Activated CD4-positive, alpha-beta memory T cell treated with anti-CD3 and anti-CD28 coated beads for 36 hours (primary cell): ENCODE measurements around the gene FOXJ3. TPM values are rescaled to one million over a fixed set of nuclear protein-coding genes. Genes with fewer than 3 reads are reported as not detected.

Experiments
- CTCF ChIA-PET: fragments of 350-600 bp; sonication (Branson Sonifier 250); formaldehyde crosslinking; loops from one replicate; lab custom pipeline; 2021; ENCODE audit warnings: antibody characterized with exemption, inconsistent platforms; lab: Charles Lee
- POLR2A ChIA-PET: fragments of 350-600 bp; sonication (Branson Sonifier 250); formaldehyde crosslinking; loops from one replicate; lab custom pipeline; 2021; ENCODE audit warnings: antibody characterized with exemption; lab: Charles Lee
- DNase-seq: peaks from one replicate; pipeline ENCODE4 v3.0.0-alpha.2; 2020
- H3K27ac Mint-ChIP-seq: one replicate; pipeline ENCODE4 v1.8.0; 2021; ENCODE audit warnings: mixed read lengths
- H3K27me3 Mint-ChIP-seq: one replicate; pipeline ENCODE4 v1.8.0; 2021; ENCODE audit warnings: mixed read lengths
- H3K36me3 Mint-ChIP-seq: one replicate; pipeline ENCODE4 v1.8.0; 2021; ENCODE audit warnings: mixed read lengths
- H3K4me1 Mint-ChIP-seq: one replicate; pipeline ENCODE4 v1.8.0; 2021; ENCODE audit warnings: low read depth, mixed read lengths
- H3K4me3 Mint-ChIP-seq: one replicate; pipeline ENCODE4 v1.8.0; 2021; ENCODE audit warnings: mild to moderate bottlenecking, mixed read lengths
- H3K9me3 Mint-ChIP-seq: one replicate; pipeline ENCODE4 v1.8.0; 2021; ENCODE audit warnings: mixed read lengths
- intact Hi-C: fragments of 100-400 bp; cut with micrococcal nuclease; formaldehyde crosslinking; loops from one replicate; pipeline ENCODE4 v1.15.1; 2023
- total RNA-seq, 2 experiments: library from RNA; stranded (reverse); gene quantifications; one replicate each; pipeline ENCODE4 v1.2.3, GENCODE V29; 2021

The FOXJ3 gene
- total RNA-seq, 2 experiments from 2014 or later, result 37.3 to 40.8 TPM

DNA sequence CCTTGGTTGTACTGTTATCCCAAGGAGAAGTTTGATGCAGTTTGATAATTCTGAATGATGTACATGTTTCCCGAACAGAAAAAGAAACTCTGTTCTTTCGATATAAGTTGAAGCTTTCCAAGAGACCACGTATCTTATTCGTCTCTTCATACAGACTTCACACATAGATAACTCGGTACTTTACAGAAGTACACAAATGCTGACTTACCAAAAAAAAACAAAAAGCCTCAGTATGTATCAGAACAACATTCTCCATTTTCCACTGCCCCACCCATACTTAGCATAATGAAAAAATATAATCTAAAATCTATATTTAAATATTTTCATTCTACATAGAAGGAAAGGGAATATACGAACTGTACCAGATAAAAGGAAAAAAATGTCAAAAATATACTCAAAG lies 2.2 kb downstream of the FOXJ3 start:
- ChIA-PET CTCF (no interaction called here), POLR2A (no interaction called here)
- Mint-ChIP-seq H3K27ac (no peak overlapping the region), H3K9me3 (no peaks in the 10 kb centered on the region), H3K4me1 (peaks cover 56% of the 10 kb centered on the region), H3K4me3 (peak overlapping the region; percentile 96), H3K36me3 (peaks cover 4% of the 10 kb centered on the region), H3K27me3 (no peaks in the 10 kb centered on the region)
- intact Hi-C loops, result loop anchor here (5.0 to 10.0 kb wide), 2 partner anchors 156 to 602 kb away; no protein-coding TSS in a partner anchor
- DNase-seq, result no peak

DNA sequence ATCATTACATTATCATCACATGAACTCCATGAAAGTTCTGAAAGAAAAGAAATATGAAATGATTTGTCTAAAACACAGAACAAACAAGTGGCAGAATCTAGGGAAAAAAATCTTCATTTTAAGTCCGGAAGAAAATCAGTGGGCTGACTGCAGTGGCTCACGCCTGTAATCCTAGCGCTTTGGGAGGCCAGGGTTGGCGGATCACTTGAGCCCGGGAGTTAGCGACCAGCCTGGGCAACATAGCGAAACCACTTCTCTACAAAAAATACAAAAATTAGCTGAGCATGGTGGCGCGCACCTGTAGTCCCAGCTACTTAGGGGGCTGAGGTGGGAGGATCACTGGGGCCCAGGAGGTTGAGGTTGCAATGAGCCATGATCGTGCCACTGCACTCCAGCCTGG lies 4.8 kb downstream of the FOXJ3 start:
- Mint-ChIP-seq H3K4me3 (no peak overlapping the region), H3K4me1 (peaks cover 71% of the 10 kb centered on the region), H3K36me3 (peaks cover 3% of the 10 kb centered on the region), H3K27ac (no peak overlapping the region), H3K9me3 (no peaks in the 10 kb centered on the region), H3K27me3 (no peaks in the 10 kb centered on the region)
- ChIA-PET POLR2A (no interaction called here), CTCF (no interaction called here)
- intact Hi-C loops, result loop anchor here (5.0 to 10.0 kb wide), 2 partner anchors 153 to 605 kb away; no protein-coding TSS in a partner anchor
- DNase-seq, result no peak

DNA sequence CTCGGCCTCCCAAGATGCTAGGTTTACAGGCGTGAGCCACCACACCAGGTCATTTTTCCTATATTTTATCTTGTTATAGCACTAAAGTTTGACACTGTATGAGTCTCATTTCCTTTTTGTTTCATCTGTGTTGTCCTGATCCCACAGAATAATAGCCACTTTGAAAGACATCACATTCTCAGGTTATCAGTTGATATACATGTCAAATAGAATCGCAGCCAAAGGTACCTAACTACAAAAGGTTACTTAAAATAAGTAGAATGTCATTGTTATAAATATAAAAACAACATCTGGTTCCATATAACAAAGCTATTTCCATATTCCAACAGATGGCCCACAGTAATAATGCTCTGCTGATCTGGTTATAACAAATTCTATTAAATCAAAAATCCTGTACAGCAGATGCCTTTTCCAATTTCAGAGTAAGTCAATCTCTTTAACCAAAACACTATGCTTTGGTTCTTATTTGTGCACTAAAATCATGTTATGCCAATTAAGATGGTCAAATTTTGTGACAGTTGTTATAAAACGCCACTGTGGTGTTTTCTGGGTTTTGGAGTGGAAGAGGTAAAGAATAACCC lies 6.0 kb downstream of the FOXJ3 start:
- peaks cover 75% of the 10 kb centered on the region for H3K4me1 Mint-ChIP-seq
- H3K9me3 Mint-ChIP-seq, result no peaks in the 10 kb centered on the region
- peaks cover 3% of the 10 kb centered on the region for H3K36me3 Mint-ChIP-seq
- H3K4me3 Mint-ChIP-seq, result no peak overlapping the region
- POLR2A ChIA-PET, result interaction anchor here (0.6 kb wide), 1 partner anchor 9 kb away, joined by 5 read pairs; no protein-coding TSS in a partner anchor
- no peaks in the 10 kb centered on the region for H3K27me3 Mint-ChIP-seq
- no peak for DNase-seq
- intact Hi-C loops, result no loop called here
- CTCF ChIA-PET, result no interaction called here
- no peak overlapping the region for H3K27ac Mint-ChIP-seq

DNA sequence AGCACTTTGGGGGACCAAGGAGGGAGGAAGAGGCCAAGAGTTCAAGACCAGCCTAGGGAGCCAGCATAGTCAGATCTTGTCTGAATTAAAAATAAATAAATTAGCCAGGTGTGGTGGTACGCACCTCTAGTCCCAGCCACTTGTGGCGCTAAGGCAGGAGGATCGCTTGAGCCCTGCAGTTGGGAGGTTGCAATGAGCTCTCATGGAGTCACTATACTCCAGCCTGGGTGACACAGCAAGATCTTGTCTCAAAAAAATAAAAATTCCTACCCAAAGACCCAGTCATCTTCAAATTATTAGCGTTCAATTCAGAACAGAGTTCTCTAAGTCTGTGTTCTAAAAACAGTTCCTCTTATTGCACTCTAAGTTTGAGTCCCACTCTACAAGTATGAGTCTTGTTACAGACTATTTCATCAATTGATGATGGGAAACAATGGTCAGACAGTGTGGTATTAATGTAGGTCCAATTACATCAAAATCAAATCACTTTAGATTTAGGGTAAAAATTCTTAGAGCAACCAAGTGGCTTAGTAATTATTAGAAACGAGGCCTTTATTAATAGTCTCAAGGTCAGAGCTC lies 6.9 kb downstream of the FOXJ3 start:
- DNase-seq, result no peak
- H3K9me3 Mint-ChIP-seq, result no peaks in the 10 kb centered on the region
- ChIA-PET CTCF (no interaction called here), POLR2A (no interaction called here)
- H3K27ac Mint-ChIP-seq, result no peak overlapping the region
- intact Hi-C loops, result no loop called here
- H3K27me3 Mint-ChIP-seq, result no peaks in the 10 kb centered on the region
- H3K4me3 Mint-ChIP-seq, result no peak overlapping the region
- peaks cover 3% of the 10 kb centered on the region for H3K36me3 Mint-ChIP-seq
- H3K4me1 Mint-ChIP-seq, result peaks cover 73% of the 10 kb centered on the region

DNA sequence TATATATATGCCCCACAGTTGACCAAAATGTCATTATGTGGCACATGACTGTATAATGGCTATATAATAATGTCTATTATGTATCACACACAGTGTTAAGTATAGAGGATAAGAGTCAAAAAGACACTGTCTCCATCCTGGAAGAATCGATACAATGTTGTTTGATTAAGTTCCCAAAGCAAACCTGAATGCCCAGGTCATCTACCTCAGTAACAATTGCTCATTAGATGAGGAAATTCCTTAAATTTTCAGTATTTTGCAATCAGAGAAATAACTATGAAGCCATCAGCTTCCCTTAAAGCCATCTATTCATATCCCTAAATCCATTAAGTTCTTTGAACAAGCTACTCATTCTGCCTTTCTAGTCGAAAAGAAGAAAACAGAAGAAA lies 10.0 kb downstream of the FOXJ3 start:
- no peak for DNase-seq
- H3K27ac Mint-ChIP-seq, result no peak overlapping the region
- peaks cover 79% of the 10 kb centered on the region for H3K4me1 Mint-ChIP-seq
- CTCF ChIA-PET, result interaction anchor here (1.6 to 1.7 kb wide), 2 partner anchors 9 to 19 kb away, joined by 5 read pairs; partner anchors contain the start of gene FOXJ3
- no peaks in the 10 kb centered on the region for H3K9me3 Mint-ChIP-seq
- intact Hi-C loops, result no loop called here
- POLR2A ChIA-PET, result no interaction called here
- H3K36me3 Mint-ChIP-seq, result peaks cover 2% of the 10 kb centered on the region
- no peaks in the 10 kb centered on the region for H3K27me3 Mint-ChIP-seq
- H3K4me3 Mint-ChIP-seq, result no peak overlapping the region

DNA sequence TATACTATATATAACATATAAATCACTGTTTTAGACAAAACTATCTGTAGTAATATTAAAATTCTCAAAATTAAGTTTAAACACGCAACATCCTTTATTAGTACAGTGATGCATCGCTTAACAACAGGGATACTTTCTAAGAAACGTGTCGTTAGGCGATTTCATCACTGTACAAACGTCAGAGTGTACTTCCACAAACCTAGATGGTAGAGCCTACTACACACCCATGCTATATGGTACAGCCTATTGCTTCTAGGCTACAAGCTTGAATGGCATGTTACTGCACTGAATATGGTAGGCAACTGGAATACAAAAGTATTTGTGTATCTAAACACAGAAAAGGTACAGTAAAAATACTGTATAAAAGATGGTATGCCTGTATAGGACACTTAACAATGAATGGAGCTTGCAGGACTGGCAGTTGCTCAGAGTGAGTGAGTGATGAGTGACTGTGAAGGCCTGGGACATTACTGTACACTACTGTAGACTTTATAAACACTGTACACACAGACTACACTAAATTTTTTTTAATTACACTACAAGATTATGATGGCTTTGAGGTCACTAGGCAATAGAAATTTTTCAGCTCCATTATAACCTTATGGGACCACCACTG lies 10.5 kb downstream of the FOXJ3 start:
- DNase-seq, result no peak
- Mint-ChIP-seq H3K36me3 (peaks cover 2% of the 10 kb centered on the region), H3K9me3 (no peaks in the 10 kb centered on the region), H3K4me3 (no peak overlapping the region), H3K27ac (no peak overlapping the region), H3K27me3 (no peaks in the 10 kb centered on the region), H3K4me1 (peaks cover 80% of the 10 kb centered on the region)
- ChIA-PET CTCF (interaction anchor here (1.5 to 1.7 kb wide), 3 partner anchors 10 to 151 kb away, joined by 3 to 5 read pairs (median 5); partner anchors contain the start of gene FOXJ3), POLR2A (no interaction called here)
- intact Hi-C loops, result loop anchor here (5.0 kb wide), 1 partner anchor 42 kb away; no protein-coding TSS in a partner anchor

DNA sequence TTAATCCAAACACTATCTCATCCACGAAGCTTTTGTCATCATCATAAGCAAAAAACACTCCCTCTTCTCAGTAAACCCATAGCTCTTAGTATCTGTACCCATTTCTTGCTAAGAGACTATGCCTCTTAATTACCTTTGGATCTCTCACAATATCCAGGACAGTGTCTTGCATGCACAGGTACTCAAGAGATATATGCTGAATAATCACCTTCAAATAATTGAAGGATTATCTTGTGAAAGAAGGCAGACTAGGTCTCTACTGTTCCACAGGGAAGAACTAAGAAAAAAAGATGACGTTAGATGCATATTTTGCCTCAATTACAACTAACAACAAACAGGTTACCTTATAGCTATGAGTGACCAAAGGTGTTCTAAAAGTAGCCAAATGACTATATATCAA lies 11.5 kb downstream of the FOXJ3 start:
- no peak overlapping the region for H3K4me3 Mint-ChIP-seq

DNA sequence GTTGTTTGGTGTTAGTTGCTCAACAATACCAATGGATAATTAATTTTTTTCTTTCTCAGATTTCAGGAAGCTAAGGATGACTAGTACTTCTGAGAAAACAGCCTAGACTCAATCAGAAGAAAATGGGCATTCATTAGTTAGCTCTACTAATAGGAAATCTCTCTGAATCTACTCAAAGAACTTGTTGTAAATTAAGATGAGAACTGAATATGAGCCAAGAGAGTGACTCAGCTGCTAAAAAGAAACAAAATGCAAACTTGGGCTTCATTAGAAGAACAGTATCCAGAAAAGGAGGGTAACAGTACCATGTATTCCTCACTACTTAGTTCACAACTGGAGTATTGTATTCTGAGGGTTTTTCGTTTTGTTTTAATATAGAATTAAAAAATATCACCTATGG lies 12.5 kb downstream of the FOXJ3 start:
- H3K9me3 Mint-ChIP-seq, result no peaks in the 10 kb centered on the region
- H3K4me3 Mint-ChIP-seq, result no peak overlapping the region
- H3K27ac Mint-ChIP-seq, result peak overlapping the region; percentile 72
- peaks cover 83% of the 10 kb centered on the region for H3K4me1 Mint-ChIP-seq
- H3K27me3 Mint-ChIP-seq, result no peaks in the 10 kb centered on the region
- H3K36me3 Mint-ChIP-seq, result peaks cover 4% of the 10 kb centered on the region
- intact Hi-C loops, result loop anchor here (5.0 kb wide), 1 partner anchor 40 kb away; no protein-coding TSS in a partner anchor
- DNase-seq, result no peak
- CTCF ChIA-PET, result interaction anchor here (1.3 kb wide), 1 partner anchor 11 kb away, joined by 3 read pairs; no protein-coding TSS in a partner anchor
- POLR2A ChIA-PET, result no interaction called here

More for the DNA sequence above, 11.5 kb downstream of the FOXJ3 start:
- peaks cover 82% of the 10 kb centered on the region for H3K4me1 Mint-ChIP-seq
- H3K9me3 Mint-ChIP-seq, result no peaks in the 10 kb centered on the region
- POLR2A ChIA-PET, result no interaction called here
- DNase-seq, result no peak
- CTCF ChIA-PET, result interaction anchor here (1.3 to 1.5 kb wide), 2 partner anchors 10 to 150 kb away, joined by 3 read pairs; no protein-coding TSS in a partner anchor
- peaks cover 2% of the 10 kb centered on the region for H3K36me3 Mint-ChIP-seq
- H3K27ac Mint-ChIP-seq, result peak overlapping the region; percentile 9
- no peaks in the 10 kb centered on the region for H3K27me3 Mint-ChIP-seq
- intact Hi-C loops, result loop anchor here (5.0 kb wide), 1 partner anchor 41 kb away; no protein-coding TSS in a partner anchor

DNA sequence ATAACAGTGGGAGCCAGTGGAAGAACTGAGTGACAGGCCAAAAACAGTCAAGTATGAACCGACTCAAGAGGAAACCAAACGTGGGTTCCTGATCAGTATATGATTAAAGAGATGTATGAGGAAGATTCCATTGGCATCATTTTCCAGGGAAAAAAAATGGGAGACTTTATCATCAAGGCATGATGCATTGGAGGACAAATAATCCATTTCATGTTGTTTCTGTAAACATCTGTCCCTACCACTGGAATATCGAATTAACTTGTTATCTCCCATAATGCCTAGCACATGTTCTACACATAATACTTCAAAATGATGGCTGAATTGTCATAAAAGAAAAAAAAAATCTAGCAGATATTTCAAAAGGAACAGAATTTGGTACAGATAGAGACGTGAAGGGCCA lies 13.3 kb downstream of the FOXJ3 start:
- intact Hi-C loops, result loop anchor here (5.0 kb wide), 1 partner anchor 39 kb away; no protein-coding TSS in a partner anchor
- no peak overlapping the region for H3K4me3 Mint-ChIP-seq
- POLR2A ChIA-PET, result no interaction called here

DNA sequence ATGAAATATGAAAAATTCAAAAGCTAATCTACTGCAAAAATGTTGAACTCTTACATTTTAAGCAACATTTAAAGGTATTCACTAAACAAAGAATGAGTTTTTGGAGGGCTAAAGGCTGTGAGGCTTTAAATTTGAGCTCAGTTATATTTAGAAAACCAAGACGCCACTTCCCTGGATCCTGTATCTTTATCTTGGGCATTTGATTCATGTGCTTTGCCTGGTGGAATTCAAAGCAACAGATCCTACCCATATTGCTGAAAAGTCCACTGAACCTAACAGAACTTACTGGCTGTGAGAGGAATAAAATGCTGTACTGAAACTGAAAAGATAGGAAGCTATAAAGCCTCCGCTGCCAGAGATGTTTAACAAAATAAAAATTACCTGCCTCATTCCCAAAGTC lies 14.3 kb downstream of the FOXJ3 start:
- Mint-ChIP-seq H3K4me1 (peaks cover 84% of the 10 kb centered on the region), H3K9me3 (no peaks in the 10 kb centered on the region), H3K4me3 (no peak overlapping the region), H3K27ac (peak overlapping the region; percentile 64), H3K27me3 (no peaks in the 10 kb centered on the region), H3K36me3 (peaks cover 4% of the 10 kb centered on the region)
- no peak for DNase-seq
- ChIA-PET CTCF (interaction anchor here (0.6 to 1.4 kb wide), 4 partner anchors 13 to 428 kb away, joined by 3 to 5 read pairs (median 4); no protein-coding TSS in a partner anchor), POLR2A (interaction anchor here (0.6 kb wide), 1 partner anchor 37 kb away, joined by 3 read pairs; no protein-coding TSS in a partner anchor)
- intact Hi-C loops, result loop anchor here (5.0 kb wide), 1 partner anchor 38 kb away; no protein-coding TSS in a partner anchor

More for the DNA sequence above, 13.3 kb downstream of the FOXJ3 start:
- H3K27ac Mint-ChIP-seq, result peak overlapping the region; percentile 64
- no peaks in the 10 kb centered on the region for H3K27me3 Mint-ChIP-seq
- no peaks in the 10 kb centered on the region for H3K9me3 Mint-ChIP-seq
- CTCF ChIA-PET, result no interaction called here
- DNase-seq, result no peak
- H3K4me1 Mint-ChIP-seq, result peaks cover 83% of the 10 kb centered on the region
- H3K36me3 Mint-ChIP-seq, result peaks cover 4% of the 10 kb centered on the region

DNA sequence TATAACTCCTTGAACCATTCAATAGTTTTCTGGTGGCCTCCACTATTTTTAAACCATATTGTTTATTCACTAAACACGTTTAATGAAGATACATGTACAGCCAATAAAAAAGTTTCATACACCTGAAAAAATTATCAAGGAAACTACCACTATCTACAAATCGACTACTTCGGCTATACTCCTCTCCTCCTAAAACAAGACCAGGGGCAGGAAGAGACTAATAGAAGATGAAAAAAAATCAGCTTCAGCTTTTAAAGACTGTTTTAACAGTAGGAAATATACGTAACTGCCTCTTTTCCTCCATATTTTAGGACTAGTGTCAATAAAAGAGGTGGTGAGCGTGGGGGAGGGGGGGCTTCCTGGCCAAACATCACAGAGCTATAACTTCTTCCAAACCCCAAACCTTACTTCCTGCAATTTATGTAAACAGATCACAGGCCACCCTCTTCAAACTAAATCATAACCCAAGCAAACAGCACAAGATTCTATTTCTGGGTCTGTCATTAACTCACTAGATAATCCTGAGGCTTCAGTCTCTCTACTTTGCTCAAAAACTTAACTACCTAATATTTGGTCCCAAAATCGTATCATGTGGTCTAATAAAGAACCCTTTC lies 15.1 kb downstream of the FOXJ3 start:
- H3K36me3 Mint-ChIP-seq, result peaks cover 4% of the 10 kb centered on the region
- DNase-seq, result peak; percentile 37
- POLR2A ChIA-PET, result no interaction called here
- intact Hi-C loops, result loop anchor here (1.0 to 5.0 kb wide), 2 partner anchors 15 to 38 kb away; partner anchors contain the start of gene FOXJ3
- H3K4me3 Mint-ChIP-seq, result peak overlapping the region; percentile 58
- no peaks in the 10 kb centered on the region for H3K9me3 Mint-ChIP-seq
- H3K4me1 Mint-ChIP-seq, result peaks cover 84% of the 10 kb centered on the region
- H3K27ac Mint-ChIP-seq, result peak overlapping the region; percentile 86
- H3K27me3 Mint-ChIP-seq, result no peaks in the 10 kb centered on the region
- CTCF ChIA-PET, result interaction anchor here (0.6 to 1.4 kb wide), 3 partner anchors 14 to 428 kb away, joined by 3 to 5 read pairs (median 4); no protein-coding TSS in a partner anchor
